Neuronal stem cell (in vitro differentiated cells): Measurements from ENCODE around the gene PDZRN3.

Experiments used
- DNase-seq: peaks from one replicate; pipeline ENCODE4 v3.0.0-alpha.2; 2013; ENCODE audit warnings: low spot score
- H2AFZ ChIP-seq: one replicate; pipeline ENCODE4 v1.6.1; 2013; ENCODE audit warnings: mild to moderate bottlenecking, low read length, inconsistent platforms
- H2AK5ac ChIP-seq: 2 replicates; pipeline ENCODE4 v1.6.1; 2013; ENCODE audit warnings: low read depth, mild to moderate bottlenecking, inconsistent platforms, low read length, moderate library complexity, mixed read lengths
- H2BK120ac ChIP-seq: 2 replicates; pipeline ENCODE4 v1.6.1; 2013; ENCODE audit warnings: low read depth, mild to moderate bottlenecking, inconsistent platforms, low read length, moderate library complexity, mixed read lengths
- H2BK12ac ChIP-seq: one replicate; pipeline ENCODE4 v1.6.1; 2013; ENCODE audit warnings: low read length, inconsistent platforms
- H2BK15ac ChIP-seq: 2 replicates; pipeline ENCODE4 v1.6.1; 2013; ENCODE audit warnings: mild to moderate bottlenecking, low read length, inconsistent platforms, mixed read lengths
- H2BK5ac ChIP-seq: one replicate; pipeline ENCODE4 v1.6.1; 2013; ENCODE audit warnings: inconsistent platforms, mild to moderate bottlenecking, low read length, moderate library complexity
- H3K14ac ChIP-seq: one replicate; pipeline ENCODE4 v1.6.1; 2013; ENCODE audit warnings: low read length, inconsistent platforms
- H3K18ac ChIP-seq: 2 replicates; pipeline ENCODE4 v1.6.1; 2013; ENCODE audit warnings: low read length, inconsistent platforms
- H3K23ac ChIP-seq: 2 replicates; pipeline ENCODE4 v1.6.1; 2013; ENCODE audit warnings: low read depth, mild to moderate bottlenecking, mixed read lengths, low read length, inconsistent platforms; ENCODE audit not compliant: poor library complexity
- H3K27ac ChIP-seq: replicated peaks from 3 replicates; pipeline ENCODE4 v1.5.1; 2013; ENCODE audit warnings: low read length, inconsistent platforms
- H3K27me3 ChIP-seq, 3 experiments: 2 replicates each; pipeline ENCODE4 v1.6.1; 2013; ENCODE audit warnings: low read length in 3 of 3, mild to moderate bottlenecking in 2 of 3, inconsistent platforms in 1 of 3, low read depth in 1 of 3, mixed read lengths in 1 of 3, moderate library complexity in 1 of 3; ENCODE audit not compliant: control insufficient read depth in 3 of 3, insufficient read depth in 3 of 3
- H3K36me3 ChIP-seq, 2 donors: replicated peaks in 1 of 2; 2 replicates each; pipeline ENCODE4 v1.6.1; 2013; ENCODE audit warnings: low read length in 2 of 2; ENCODE audit not compliant: control insufficient read depth in 2 of 2, insufficient read depth in 2 of 2
- H3K4ac ChIP-seq: 2 replicates; pipeline ENCODE4 v1.6.1; 2013; ENCODE audit warnings: inconsistent platforms, mild to moderate bottlenecking, low read length, moderate library complexity
- H3K4me1 ChIP-seq, 2 donors: 1 replicate in 1 of 2; 2 replicates in 1 of 2; pipeline ENCODE4 v1.6.1; 2013; ENCODE audit warnings: low read length in 2 of 2, low read depth in 1 of 2; ENCODE audit not compliant: control insufficient read depth in 2 of 2, insufficient read depth in 1 of 2
- H3K4me2 ChIP-seq: one replicate; pipeline ENCODE4 v1.6.1; 2013; ENCODE audit warnings: mild to moderate bottlenecking, low read length, inconsistent platforms; ENCODE audit not compliant: insufficient read depth, poor library complexity, severe bottlenecking
- H3K4me3 ChIP-seq, 2 donors: 2 replicates each; pipeline ENCODE4 v1.5.1; 2013; ENCODE audit warnings: low read length in 2 of 2, mild to moderate bottlenecking in 2 of 2, inconsistent platforms in 1 of 2, moderate library complexity in 1 of 2
- H3K79me1 ChIP-seq: one replicate; pipeline ENCODE4 v1.6.1; 2013; ENCODE audit warnings: low read depth, mild to moderate bottlenecking, inconsistent platforms, low read length, moderate library complexity
- H3K9ac ChIP-seq: one replicate; pipeline ENCODE4 v1.6.1; 2013; ENCODE audit warnings: mild to moderate bottlenecking, low read depth, low read length, inconsistent platforms; ENCODE audit not compliant: poor library complexity
- H3K9me3 ChIP-seq, 2 donors: replicated peaks in 1 of 2; 2 replicates each; pipeline versions ENCODE3 to v1.6.1; 2013; ENCODE audit warnings: low read length in 2 of 2, mild to moderate bottlenecking in 2 of 2, inconsistent platforms in 1 of 2, low read depth in 1 of 2, mixed read lengths in 1 of 2, moderate library complexity in 1 of 2; ENCODE audit not compliant: control insufficient read depth in 2 of 2, insufficient read depth in 1 of 2
- H4K8ac ChIP-seq: one replicate; pipeline ENCODE4 v1.6.1; 2013; ENCODE audit warnings: low read depth, mild to moderate bottlenecking, inconsistent platforms, low read length, moderate library complexity
- H4K91ac ChIP-seq: one replicate; pipeline ENCODE4 v1.6.1; 2013; ENCODE audit warnings: low read length, low read depth, mild to moderate bottlenecking, inconsistent platforms; ENCODE audit not compliant: poor library complexity
- WGBS, 2 donors: extraction: QIAGEN DNeasy Blood & Tissue Kit; methylation state at CpG; one replicate each; pipeline ENCODE4 v1.1.7; 2013; ENCODE audit warnings: missing lambda C conversion rate in 2 of 2, mixed read lengths in 1 of 2; ENCODE audit not compliant: insufficient read length in 2 of 2, insufficient replicate concordance in 1 of 2; ENCODE audit errors: extremely low coverage in 2 of 2; 5-methylcytosine and 5-hydroxymethylcytosine counted together

PDZRN3 gene

GRCh38 chr3:73442152-73442551, 182.6 kb downstream of the PDZRN3 start:
- H3K36me3 ChIP-seq: peaks cover 0 to 8% of the 10 kb centered on the region in 2 donors
- H3K4me1 ChIP-seq: peaks cover 0 to 3% of the 10 kb centered on the region in 2 donors
- H2BK12ac ChIP-seq: no peak overlapping the region
- H3K9me3 ChIP-seq: no peaks in the 10 kb centered on the region
- H3K4ac ChIP-seq: no peak overlapping the region
- no peak overlapping the region for H2BK120ac ChIP-seq
- no peak overlapping the region for H3K18ac ChIP-seq
- H3K4me3 ChIP-seq: no peak overlapping the region
- no peak overlapping the region for H3K27ac ChIP-seq
- no peak overlapping the region for H4K91ac ChIP-seq
- H3K79me1 ChIP-seq: no peaks in the 10 kb centered on the region
- no peak overlapping the region for H4K8ac ChIP-seq
- WGBS, 2 donors: no CpG with 5 or more reads among the region's 6 CpGs
- H2AK5ac ChIP-seq: no peak overlapping the region
- no peak overlapping the region for H3K23ac ChIP-seq
- no peak overlapping the region for H3K9ac ChIP-seq
- no peak overlapping the region for H2BK15ac ChIP-seq
- H3K14ac ChIP-seq: no peak overlapping the region
- no peak overlapping the region for H2BK5ac ChIP-seq
- no peaks in the 10 kb centered on the region for H3K27me3 ChIP-seq
- no peak overlapping the region for H3K4me2 ChIP-seq
- DNase-seq: no peak
- H2AFZ ChIP-seq: no peak overlapping the region

DNA sequence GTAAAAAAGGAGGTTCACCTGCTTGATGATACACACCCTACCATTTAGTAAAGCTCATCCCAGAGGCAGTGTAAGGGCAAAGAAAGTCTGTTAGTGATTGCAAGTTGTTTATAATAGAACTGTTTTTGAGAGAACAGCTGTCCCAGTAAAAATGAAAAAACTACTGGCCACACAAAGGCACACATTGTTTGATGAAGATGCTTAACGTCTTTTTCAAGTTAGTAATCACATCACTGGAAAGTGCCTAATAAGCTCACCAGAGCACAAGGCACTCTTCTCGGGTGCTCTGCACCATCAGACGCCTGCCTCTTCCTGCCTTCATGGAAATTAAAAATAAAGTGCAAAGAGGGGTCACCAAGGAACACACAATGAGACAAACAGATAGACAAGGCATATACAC, 186.9 kb downstream of the PDZRN3 start:
- Histone ChIP-seq H3K27me3 (no peaks in the 10 kb centered on the region), H2BK15ac (no peak overlapping the region), H3K23ac (no peak overlapping the region), H3K18ac (no peak overlapping the region), H3K79me1 (no peaks in the 10 kb centered on the region), H4K8ac (no peak overlapping the region), H3K9ac (no peak overlapping the region), H3K4me2 (no peak overlapping the region), H3K36me3 (no peaks in the 10 kb centered on the region), H4K91ac (no peak overlapping the region), H3K4me3 (no peak overlapping the region), H2AK5ac (no peak overlapping the region), H2AFZ (no peak overlapping the region), H3K14ac (no peak overlapping the region), H3K4me1 (peaks cover 3 to 4% of the 10 kb centered on the region in 2 donors), H2BK120ac (no peak overlapping the region), H2BK5ac (no peak overlapping the region), H3K9me3 (no peaks in the 10 kb centered on the region), H3K4ac (no peak overlapping the region), H3K27ac (no peak overlapping the region), H2BK12ac (no peak overlapping the region)
- WGBS, 2 donors: no CpG with 5 or more reads among the region's 3 CpGs
- DNase-seq: no peak

DNA sequence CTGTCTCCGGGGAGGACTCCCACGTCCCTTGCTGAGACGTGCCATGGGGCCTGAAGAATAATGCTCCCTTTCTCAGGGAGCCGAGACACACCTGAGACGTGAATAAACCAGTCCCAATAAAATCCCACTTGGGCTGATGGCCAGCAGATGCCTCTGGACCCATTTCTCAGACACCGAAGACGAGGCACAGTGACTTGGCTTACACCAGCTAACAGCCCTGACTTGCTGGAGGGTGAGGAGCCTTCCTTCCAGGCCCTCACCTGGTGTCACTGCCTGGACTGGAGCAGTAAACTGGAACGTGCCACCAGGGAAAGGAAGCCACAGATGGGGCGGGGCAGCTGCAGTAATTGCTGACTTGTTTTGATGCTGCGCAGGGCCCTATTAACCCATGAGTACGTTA, 189.7 kb downstream of the PDZRN3 start:
- no peak overlapping the region for H2BK12ac ChIP-seq
- no peak overlapping the region for H2AFZ ChIP-seq
- no peak overlapping the region for H2BK5ac ChIP-seq
- WGBS, 2 donors: no CpG with 5 or more reads among the region's 11 CpGs
- peak overlapping the region; percentile 19 for H2AK5ac ChIP-seq
- no peak overlapping the region for H2BK15ac ChIP-seq
- H4K91ac ChIP-seq: no peak overlapping the region
- H3K27me3 ChIP-seq: no peaks in the 10 kb centered on the region
- H3K9ac ChIP-seq: no peak overlapping the region
- H3K36me3 ChIP-seq: no peaks in the 10 kb centered on the region
- no peaks in the 10 kb centered on the region for H3K79me1 ChIP-seq
- H4K8ac ChIP-seq: no peak overlapping the region
- H3K9me3 ChIP-seq: no peaks in the 10 kb centered on the region
- no peak overlapping the region for H3K14ac ChIP-seq
- no peak overlapping the region for H3K4me3 ChIP-seq
- no peak overlapping the region for H3K4me2 ChIP-seq
- no peak overlapping the region for H3K27ac ChIP-seq
- no peak for DNase-seq
- peaks cover 6 to 13% of the 10 kb centered on the region in 2 donors for H3K4me1 ChIP-seq
- H3K18ac ChIP-seq: no peak overlapping the region
- H2BK120ac ChIP-seq: no peak overlapping the region
- H3K4ac ChIP-seq: no peak overlapping the region
- H3K23ac ChIP-seq: no peak overlapping the region

- WGBS, 2 donors: no CpG with 5 or more reads among the region's 14 CpGs
- Histone ChIP-seq H2BK5ac (no peak overlapping the region), H4K91ac (no peak overlapping the region), H2BK12ac (no peak overlapping the region), H3K9ac (no peak overlapping the region), H3K9me3 (no peaks in the 10 kb centered on the region), H2BK120ac (no peak overlapping the region), H3K23ac (no peak overlapping the region), H2AK5ac (peak overlapping the region; percentile 38), H3K27ac (no peak overlapping the region), H3K36me3 (no peaks in the 10 kb centered on the region), H2BK15ac (no peak overlapping the region), H3K27me3 (no peaks in the 10 kb centered on the region), H2AFZ (no peak overlapping the region), H3K4me3 (no peak overlapping the region), H3K4ac (no peak overlapping the region), H4K8ac (no peak overlapping the region), H3K4me2 (no peak overlapping the region), H3K4me1 (peaks cover 6 to 13% of the 10 kb centered on the region in 2 donors), H3K18ac (no peak overlapping the region), H3K14ac (no peak overlapping the region), H3K79me1 (no peaks in the 10 kb centered on the region)
- DNase-seq: no peak
These were observed 191.1 kb downstream of the PDZRN3 start for GRCh38 chr3:73433687-73434086.
